GM23338 (cell line): ENCODE results near the gene MPC2.

Experiments used
- CREB1 ChIP-seq: fragments of 250-450 bp; sonication (Bioruptor Pico); IDR thresholded peaks from 2 replicates; pipeline ENCODE4 v1.5.0; 2020; ENCODE audit warnings: low read depth, mild to moderate bottlenecking, moderate library complexity
- EZH2 ChIP-seq: fragments of 200-600 bp; sonication (generic); IDR thresholded peaks from one replicate; pipeline ENCODE4 v1.8.0; 2017; ENCODE audit warnings: antibody characterized with exemption, mild to moderate bottlenecking, low read depth; ENCODE audit not compliant: unreplicated experiment
- EZH2phosphoT487 ChIP-seq: fragments of 200-600 bp; sonication (generic); IDR thresholded peaks from one replicate; pipeline ENCODE4 v1.8.1; 2018; ENCODE audit warnings: antibody characterized with exemption; ENCODE audit not compliant: unreplicated experiment
- JUNB ChIP-seq: IDR thresholded peaks from one replicate; pipeline ENCODE4 v1.6.1; 2016; ENCODE audit warnings: antibody characterized with exemption; ENCODE audit not compliant: unreplicated experiment
- POLR2AphosphoS5 ChIP-seq: IDR thresholded peaks from 2 replicates; pipeline ENCODE4 v1.6.1; 2016; ENCODE audit warnings: antibody characterized with exemption, low read depth
- TF ChIP-seq, protein P1 (sequence below), 2 experiments: fragments of 200-600 bp in 1 of 2; sonication (generic) in 1 of 2; conservative IDR thresholded peaks; 2 replicates each; pipeline versions ENCODE4 v1.5.1 to v1.6.1; 2016 to 2017; ENCODE audit warnings: antibody characterized with exemption in 2 of 2, low read depth in 2 of 2, mild to moderate bottlenecking in 2 of 2, moderate library complexity in 1 of 2
- TF ChIP-seq, protein P2 (sequence below): IDR thresholded peaks from one replicate; pipeline ENCODE4 v1.6.1; 2018; ENCODE audit warnings: antibody characterized with exemption; ENCODE audit not compliant: unreplicated experiment

DNA sequence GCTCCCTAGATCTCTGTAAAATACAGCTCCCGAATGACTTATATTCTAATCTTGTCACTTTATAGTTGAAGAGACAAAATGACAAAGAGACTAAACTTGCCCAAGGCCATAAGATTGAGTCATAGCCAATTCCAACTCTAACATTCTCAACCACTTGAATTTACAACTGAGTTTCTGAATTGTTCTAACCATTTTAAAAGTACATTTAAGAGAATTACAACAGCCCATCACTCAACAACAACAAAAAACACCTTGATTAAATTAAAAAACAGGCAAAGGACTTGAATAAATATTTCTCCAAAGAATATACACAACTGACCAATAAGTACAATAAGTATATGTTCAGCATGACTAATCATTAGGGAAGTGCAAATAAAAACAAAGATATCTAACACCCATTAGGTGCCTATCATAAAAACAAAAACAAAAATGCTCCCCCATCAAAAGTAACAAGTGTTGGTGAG, 14.2 kb downstream of the MPC2 start:
- TF ChIP-seq, protein P1, sequence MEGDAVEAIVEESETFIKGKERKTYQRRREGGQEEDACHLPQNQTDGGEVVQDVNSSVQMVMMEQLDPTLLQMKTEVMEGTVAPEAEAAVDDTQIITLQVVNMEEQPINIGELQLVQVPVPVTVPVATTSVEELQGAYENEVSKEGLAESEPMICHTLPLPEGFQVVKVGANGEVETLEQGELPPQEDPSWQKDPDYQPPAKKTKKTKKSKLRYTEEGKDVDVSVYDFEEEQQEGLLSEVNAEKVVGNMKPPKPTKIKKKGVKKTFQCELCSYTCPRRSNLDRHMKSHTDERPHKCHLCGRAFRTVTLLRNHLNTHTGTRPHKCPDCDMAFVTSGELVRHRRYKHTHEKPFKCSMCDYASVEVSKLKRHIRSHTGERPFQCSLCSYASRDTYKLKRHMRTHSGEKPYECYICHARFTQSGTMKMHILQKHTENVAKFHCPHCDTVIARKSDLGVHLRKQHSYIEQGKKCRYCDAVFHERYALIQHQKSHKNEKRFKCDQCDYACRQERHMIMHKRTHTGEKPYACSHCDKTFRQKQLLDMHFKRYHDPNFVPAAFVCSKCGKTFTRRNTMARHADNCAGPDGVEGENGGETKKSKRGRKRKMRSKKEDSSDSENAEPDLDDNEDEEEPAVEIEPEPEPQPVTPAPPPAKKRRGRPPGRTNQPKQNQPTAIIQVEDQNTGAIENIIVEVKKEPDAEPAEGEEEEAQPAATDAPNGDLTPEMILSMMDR (conservative IDR thresholded peaks at IDR 0.05; ENCODE audit: low read depth in 2 of 2) = no peak
- TF ChIP-seq, protein P2, sequence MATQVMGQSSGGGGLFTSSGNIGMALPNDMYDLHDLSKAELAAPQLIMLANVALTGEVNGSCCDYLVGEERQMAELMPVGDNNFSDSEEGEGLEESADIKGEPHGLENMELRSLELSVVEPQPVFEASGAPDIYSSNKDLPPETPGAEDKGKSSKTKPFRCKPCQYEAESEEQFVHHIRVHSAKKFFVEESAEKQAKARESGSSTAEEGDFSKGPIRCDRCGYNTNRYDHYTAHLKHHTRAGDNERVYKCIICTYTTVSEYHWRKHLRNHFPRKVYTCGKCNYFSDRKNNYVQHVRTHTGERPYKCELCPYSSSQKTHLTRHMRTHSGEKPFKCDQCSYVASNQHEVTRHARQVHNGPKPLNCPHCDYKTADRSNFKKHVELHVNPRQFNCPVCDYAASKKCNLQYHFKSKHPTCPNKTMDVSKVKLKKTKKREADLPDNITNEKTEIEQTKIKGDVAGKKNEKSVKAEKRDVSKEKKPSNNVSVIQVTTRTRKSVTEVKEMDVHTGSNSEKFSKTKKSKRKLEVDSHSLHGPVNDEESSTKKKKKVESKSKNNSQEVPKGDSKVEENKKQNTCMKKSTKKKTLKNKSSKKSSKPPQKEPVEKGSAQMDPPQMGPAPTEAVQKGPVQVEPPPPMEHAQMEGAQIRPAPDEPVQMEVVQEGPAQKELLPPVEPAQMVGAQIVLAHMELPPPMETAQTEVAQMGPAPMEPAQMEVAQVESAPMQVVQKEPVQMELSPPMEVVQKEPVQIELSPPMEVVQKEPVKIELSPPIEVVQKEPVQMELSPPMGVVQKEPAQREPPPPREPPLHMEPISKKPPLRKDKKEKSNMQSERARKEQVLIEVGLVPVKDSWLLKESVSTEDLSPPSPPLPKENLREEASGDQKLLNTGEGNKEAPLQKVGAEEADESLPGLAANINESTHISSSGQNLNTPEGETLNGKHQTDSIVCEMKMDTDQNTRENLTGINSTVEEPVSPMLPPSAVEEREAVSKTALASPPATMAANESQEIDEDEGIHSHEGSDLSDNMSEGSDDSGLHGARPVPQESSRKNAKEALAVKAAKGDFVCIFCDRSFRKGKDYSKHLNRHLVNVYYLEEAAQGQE = no peak
- no peak for TF ChIP-seq POLR2AphosphoS5
- no peak for TF ChIP-seq EZH2phosphoT487
- TF ChIP-seq EZH2 = no peak
- TF ChIP-seq JUNB = no peak
- no peak for TF ChIP-seq CREB1 (CRISPR knock-in tag)
